Endothelial cell of umbilical vein (primary cell): Measurements from ENCODE around the gene PLPPR3. TPM values are rescaled to one million over a fixed set of nuclear protein-coding genes. Genes with fewer than 3 reads are reported as not detected.

Experiments
- BruUV-seq: library from RNA; stranded (reverse); fragments of 400-500 nt; replicated peaks from 2 replicates; lab custom pipeline; 2021; lab: Mats Ljungman, UMichigan
- CTCF ChIA-PET: fragments of 300-600, 350-600 bp; sonication (Branson Sonifier 250); formaldehyde crosslinking; loops from one replicate; lab custom pipeline; 2021; ENCODE audit warnings: antibody characterized with exemption, inconsistent platforms; lab: Charles Lee
- POLR2A ChIA-PET: fragments of 300-600, 350-600 bp; sonication (Branson Sonifier 250); formaldehyde crosslinking; loops from one replicate; lab custom pipeline; 2021; ENCODE audit warnings: antibody characterized with exemption, inconsistent platforms; lab: Charles Lee
- DNase-seq: peaks from one replicate; pipeline ENCODE4 v3.0.0-alpha.2; 2011; ENCODE audit warnings: low read depth, low spot score
- FAIRE-seq: peaks from 2 replicates; lab custom pipeline; 2011; peaks lifted over from hg19 to GRCh38; lab: Jason Lieb, UNC
- H2AFZ ChIP-seq: 2 replicates; pipeline ENCODE4 v1.6.0; 2012; ENCODE audit warnings: low read depth, low read length, control low read depth, inconsistent platforms
- H3K27ac ChIP-seq: 2 replicates; pipeline ENCODE4 v1.5.1; 2011; ENCODE audit warnings: low read depth, mild to moderate bottlenecking, control low read depth, low read length, moderate library complexity; ENCODE audit not compliant: insufficient read depth
- H3K27me3 ChIP-seq, 2 experiments: 2 replicates each; pipeline versions ENCODE4 v1.6.0 to v1.6.1; 2011; ENCODE audit warnings: low read length in 2 of 2, mixed read lengths in 1 of 2; ENCODE audit not compliant: control insufficient read depth in 2 of 2, insufficient read depth in 2 of 2
- H3K36me3 ChIP-seq, 2 experiments: 2 replicates in 1 of 2; 3 replicates in 1 of 2; pipeline ENCODE4 v1.5.1; 2011; ENCODE audit warnings: low read length in 2 of 2, mild to moderate bottlenecking in 1 of 2, moderate library complexity in 1 of 2; ENCODE audit not compliant: control insufficient read depth in 2 of 2, insufficient read depth in 2 of 2; ENCODE audit errors: extremely low read depth in 1 of 2
- H3K4me1 ChIP-seq: 3 replicates; pipeline ENCODE4 v1.5.1; 2011; ENCODE audit warnings: mild to moderate bottlenecking, low read length; ENCODE audit not compliant: control insufficient read depth, insufficient read depth; ENCODE audit errors: extremely low read depth
- H3K4me2 ChIP-seq: 2 replicates; pipeline ENCODE4 v1.6.1; 2011; ENCODE audit warnings: low read length, control low read depth, mixed read lengths; ENCODE audit not compliant: insufficient read depth
- H3K4me3 ChIP-seq, 3 experiments: fragments of 200-600 bp in 1 of 3; sonication (generic), shearing (Covaris generic) in 1 of 3; replicated peaks in 1 of 3; 2 replicates each; pipeline ENCODE4 v1.5.1; 2011 to 2016; ENCODE audit warnings: control low read depth in 3 of 3, low read length in 3 of 3, mild to moderate bottlenecking in 2 of 3, inconsistent platforms in 1 of 3, low read depth in 1 of 3, moderate library complexity in 1 of 3; ENCODE audit not compliant: insufficient read depth in 1 of 3
- H3K79me2 ChIP-seq: 2 replicates; pipeline ENCODE4 v1.6.0; 2012; ENCODE audit warnings: low read length, inconsistent platforms; ENCODE audit not compliant: control insufficient read depth, insufficient read depth
- H3K9ac ChIP-seq: replicated peaks from 2 replicates; pipeline ENCODE3; 2011; ENCODE audit warnings: low read length, control low read depth; ENCODE audit not compliant: insufficient read depth; ENCODE audit errors: extremely low read depth
- H3K9me1 ChIP-seq: replicated peaks from 3 replicates; pipeline ENCODE4 v1.6.0; 2011; ENCODE audit warnings: mild to moderate bottlenecking, low read length; ENCODE audit not compliant: control insufficient read depth, insufficient read depth; ENCODE audit errors: extremely low read depth
- H3K9me3 ChIP-seq: replicated peaks from 2 replicates; pipeline ENCODE4 v1.5.1; 2012; ENCODE audit warnings: low read length, inconsistent platforms; ENCODE audit not compliant: control insufficient read depth, insufficient read depth
- H4K20me1 ChIP-seq: replicated peaks from 2 replicates; pipeline ENCODE3; 2011; ENCODE audit warnings: mild to moderate bottlenecking, low read length; ENCODE audit not compliant: control insufficient read depth, insufficient read depth; ENCODE audit errors: extremely low read depth
- EZH2 ChIP-seq: IDR thresholded peaks from 2 replicates; pipeline ENCODE4 v1.6.1; 2012; ENCODE audit warnings: borderline replicate concordance, low read depth, mild to moderate bottlenecking, moderate library complexity, low read length, inconsistent platforms; ENCODE audit not compliant: severe bottlenecking
- FOS ChIP-seq: IDR thresholded peaks from 2 replicates; pipeline ENCODE4 v1.6.1; 2011; ENCODE audit warnings: mild to moderate bottlenecking, low read length, moderate library complexity, borderline replicate concordance; ENCODE audit not compliant: insufficient read depth
- GATA2 ChIP-seq: IDR thresholded peaks from 2 replicates; pipeline ENCODE4 v1.7.0; 2011; ENCODE audit warnings: low read depth, mild to moderate bottlenecking, moderate library complexity, mixed read lengths, low read length; ENCODE audit not compliant: insufficient read length, insufficient read depth
- JUN ChIP-seq: IDR thresholded peaks from 2 replicates; pipeline ENCODE4 v1.6.1; 2011; ENCODE audit warnings: borderline replicate concordance, low read depth; ENCODE audit not compliant: insufficient read length, insufficient read depth
- MYC ChIP-seq: IDR thresholded peaks from one replicate; pipeline ENCODE4 v1.6.1; 2011; ENCODE audit warnings: mild to moderate bottlenecking, low read depth, low read length
- POLR2A ChIP-seq: IDR thresholded peaks from 2 replicates; pipeline ENCODE4 v1.6.1; 2012; ENCODE audit warnings: low read depth, mild to moderate bottlenecking, control low read depth, low read length
- POLR2AphosphoS5 ChIP-seq: IDR thresholded peaks from 2 replicates; pipeline ENCODE4 v1.6.1; 2012; ENCODE audit warnings: low read depth, mild to moderate bottlenecking, control low read depth, low read length, moderate library complexity; ENCODE audit not compliant: insufficient read depth
- dilution Hi-C: fragments of 300-500 bp; cut with MboI; formaldehyde crosslinking; loops from one replicate; pipeline ENCODE4 v1.15.0; 2019; ENCODE audit warnings: low sequenced_read_pairs; ENCODE audit not compliant: extremely low pct_ligation_motif_present
- intact Hi-C: fragments of 100-400 bp; cut with micrococcal nuclease; formaldehyde crosslinking; loops from one replicate; pipeline ENCODE4 v1.10.0; 2022
- polyA plus RNA-seq, 4 experiments: library from polyadenylated mRNA; depleted of rRNA in 3 of 4; stranded (reverse) in 3 of 4; unstranded in 1 of 4; fragments of >200 nt; gene quantifications; 2 replicates each; pipeline versions ENCODE4 v1.2.1 to v1.2.3, GENCODE V29; 2011 to 2012; ENCODE audit warnings: missing spikeins in 1 of 4
- total RNA-seq: library from RNA; stranded (reverse); gene quantifications from 2 replicates; pipeline ENCODE4 v1.2.3, GENCODE V29; 2021
- TF ChIP-seq, protein P1 (sequence below), 2 donors: IDR thresholded peaks; 1 replicate in 1 of 2; 2 replicates in 1 of 2; pipeline ENCODE4 v1.5.1; 2011; ENCODE audit warnings: low read length in 2 of 2, mild to moderate bottlenecking in 2 of 2, moderate library complexity in 2 of 2, control low read depth in 1 of 2, inconsistent platforms in 1 of 2, low read depth in 1 of 2; ENCODE audit not compliant: insufficient read depth in 1 of 2; ENCODE audit errors: extremely low read depth in 1 of 2
- TF ChIP-seq, protein P2 (sequence below): IDR thresholded peaks from 2 replicates; pipeline ENCODE4 v1.6.1; 2011; ENCODE audit not compliant: insufficient read depth, insufficient read length

The PLPPR3 gene
- total and polyA plus RNA-seq, 2 donors (not counting 3 experiments of a cell fraction or from before 2014, with no cell fraction given) = 1.1 to 1.2 TPM

DNA sequence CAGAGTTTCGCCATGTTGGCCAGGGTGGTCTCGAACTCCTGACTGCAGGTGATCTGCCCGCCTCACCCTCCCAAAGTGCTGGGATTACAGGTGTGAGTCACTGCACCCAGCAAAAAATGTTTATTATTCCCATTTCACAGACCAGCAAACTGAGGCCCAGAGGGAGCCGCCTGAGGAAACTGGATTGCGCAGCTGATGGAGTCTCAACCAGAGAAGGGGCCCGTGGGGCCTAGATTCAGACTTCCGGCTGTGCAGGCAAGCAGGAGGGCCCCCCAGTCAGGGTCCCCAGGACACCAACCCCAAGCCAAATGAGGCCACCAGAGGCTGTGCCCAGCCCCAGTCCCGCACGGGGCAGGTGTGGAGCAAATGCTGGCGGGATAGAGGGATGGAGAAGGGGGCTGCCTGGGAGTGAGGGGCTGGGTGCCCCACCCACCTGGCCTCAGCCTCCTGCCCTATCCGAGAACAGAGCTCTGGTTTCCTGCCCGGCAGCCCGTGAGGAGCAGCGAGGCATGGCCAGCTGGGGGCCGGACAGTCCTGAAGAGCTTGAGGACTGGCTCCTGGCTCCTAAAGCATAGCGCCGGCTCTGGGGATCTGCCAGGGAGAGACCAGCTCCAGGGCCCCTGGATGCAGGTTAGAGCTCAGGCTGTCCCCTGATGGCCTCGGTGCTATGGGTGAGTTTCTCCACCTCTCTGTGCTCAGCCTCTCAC is 48.9 kb downstream of the PLPPR3 start:
- TF ChIP-seq, protein P1, sequence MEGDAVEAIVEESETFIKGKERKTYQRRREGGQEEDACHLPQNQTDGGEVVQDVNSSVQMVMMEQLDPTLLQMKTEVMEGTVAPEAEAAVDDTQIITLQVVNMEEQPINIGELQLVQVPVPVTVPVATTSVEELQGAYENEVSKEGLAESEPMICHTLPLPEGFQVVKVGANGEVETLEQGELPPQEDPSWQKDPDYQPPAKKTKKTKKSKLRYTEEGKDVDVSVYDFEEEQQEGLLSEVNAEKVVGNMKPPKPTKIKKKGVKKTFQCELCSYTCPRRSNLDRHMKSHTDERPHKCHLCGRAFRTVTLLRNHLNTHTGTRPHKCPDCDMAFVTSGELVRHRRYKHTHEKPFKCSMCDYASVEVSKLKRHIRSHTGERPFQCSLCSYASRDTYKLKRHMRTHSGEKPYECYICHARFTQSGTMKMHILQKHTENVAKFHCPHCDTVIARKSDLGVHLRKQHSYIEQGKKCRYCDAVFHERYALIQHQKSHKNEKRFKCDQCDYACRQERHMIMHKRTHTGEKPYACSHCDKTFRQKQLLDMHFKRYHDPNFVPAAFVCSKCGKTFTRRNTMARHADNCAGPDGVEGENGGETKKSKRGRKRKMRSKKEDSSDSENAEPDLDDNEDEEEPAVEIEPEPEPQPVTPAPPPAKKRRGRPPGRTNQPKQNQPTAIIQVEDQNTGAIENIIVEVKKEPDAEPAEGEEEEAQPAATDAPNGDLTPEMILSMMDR (IDR thresholded peaks at IDR 0.05; ENCODE audit: extremely low read depth in 1 of 2, insufficient read depth in 1 of 2, low read depth in 1 of 2, low read length in 2 of 2) = no peak
- TF ChIP-seq POLR2AphosphoS5 (no peak), GATA2 (no peak), EZH2 (no peak), MYC (no peak), POLR2A (no peak), JUN (no peak), FOS (no peak)
- TF ChIP-seq, protein P2, sequence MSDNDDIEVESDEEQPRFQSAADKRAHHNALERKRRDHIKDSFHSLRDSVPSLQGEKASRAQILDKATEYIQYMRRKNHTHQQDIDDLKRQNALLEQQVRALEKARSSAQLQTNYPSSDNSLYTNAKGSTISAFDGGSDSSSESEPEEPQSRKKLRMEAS = no peak
- DNase-seq (no peak), FAIRE-seq (no peak)
- Histone ChIP-seq H3K36me3 (no peaks in the 10 kb centered on the region), H3K4me3 (no peak overlapping the region), H4K20me1 (no peaks in the 10 kb centered on the region), H2AFZ (no peak overlapping the region), H3K27me3 (no peaks in the 10 kb centered on the region), H3K4me2 (no peak overlapping the region), H3K9me1 (no peaks in the 10 kb centered on the region), H3K4me1 (no peaks in the 10 kb centered on the region), H3K9me3 (no peaks in the 10 kb centered on the region), H3K79me2 (no peaks in the 10 kb centered on the region), H3K9ac (no peak overlapping the region), H3K27ac (no peak overlapping the region)
- dilution Hi-C loops = no loop called here
- BruUV-seq = no TSS peak
- ChIA-PET CTCF (interaction anchor here (0.9 to 1.6 kb wide), 5 partner anchors 10 to 211 kb away, joined by 3 to 4 read pairs (median 4); partner anchors contain the start of gene WDR18), POLR2A (interaction anchor here (0.6 kb wide), 1 partner anchor 149 kb away, joined by 4 read pairs; no protein-coding TSS in a partner anchor)
- intact Hi-C loops = no loop called here
